GM12878 (cell line): ENCODE measurements around the gene OIT3. TPM values are rescaled to one million over a fixed set of nuclear protein-coding genes. Genes with fewer than 3 reads are reported as not detected.
"Not testable (repeated sequence)": the region's sequence is repeated elsewhere in the genome, so short reads cannot be mapped to it uniquely, and the experiment has no call there.

ENCODE experiments used
- ATAC-seq: fragments of 200-7000 bp; cut with Tn5 transposase; 3 replicates; pipeline ENCODE4 v1.9.1; 2020; ENCODE audit warnings: mild to moderate bottlenecking, moderate library complexity
- BruUV-seq: library from RNA; stranded (reverse); fragments of 400-500 nt; replicated peaks from 2 replicates; lab custom pipeline; 2021; lab: Mats Ljungman, UMichigan
- CTCF ChIA-PET: fragments of 300-600 bp; sonication (Branson Sonifier 250); formaldehyde crosslinking; extraction: SDS; loops from one replicate; lab custom pipeline; 2021; ENCODE audit warnings: inconsistent platforms; lab: Yijun Ruan, JAX
- POLR2A ChIA-PET: fragments of 350-600 bp; formaldehyde crosslinking; extraction: SDS; loops from one replicate; lab custom pipeline; 2021; ENCODE audit warnings: inconsistent platforms; lab: Charles Lee
- RAD21 ChIA-PET: fragments of 300-600 bp; sonication (Branson Sonifier 250); formaldehyde crosslinking; loops from one replicate; lab custom pipeline; 2023; ENCODE audit warnings: antibody characterized with exemption; ENCODE audit not compliant: unreplicated experiment; lab: Charles Lee
- SMC1A ChIA-PET: fragments of 300-600 bp; sonication (Branson Sonifier 250); formaldehyde crosslinking; loops from one replicate; lab custom pipeline; 2023; ENCODE audit not compliant: unreplicated experiment, uncharacterized antibody; lab: Charles Lee
- DNase-seq: peaks from one replicate; pipeline ENCODE4 v3.0.0-alpha.2; 2011; ENCODE audit warnings: low read depth, low spot score
- FAIRE-seq: peaks from 3 replicates; lab custom pipeline; 2011; peaks lifted over from hg19 to GRCh38; lab: Jason Lieb, UNC
- H2AFZ ChIP-seq: 2 replicates; pipeline ENCODE4 v1.6.0; 2011; ENCODE audit warnings: low read depth, low read length, control low read depth; ENCODE audit not compliant: control insufficient read depth
- H3K27ac ChIP-seq: 2 replicates; pipeline ENCODE4 v1.5.1; 2011; ENCODE audit warnings: control low read depth; ENCODE audit not compliant: control insufficient read depth, insufficient read depth
- H3K27me3 ChIP-seq, 2 experiments: replicated peaks in 1 of 2; 2 replicates each; pipeline versions ENCODE4 v1.6.0 to v1.6.1; 2011; ENCODE audit warnings: low read length in 1 of 2; ENCODE audit not compliant: control insufficient read depth in 2 of 2, insufficient read depth in 2 of 2
- H3K36me3 ChIP-seq, 2 experiments: 2 replicates each; pipeline ENCODE4 v1.5.1; 2011; ENCODE audit warnings: low read length in 1 of 2; ENCODE audit not compliant: control insufficient read depth in 2 of 2, insufficient read depth in 2 of 2
- H3K4me1 ChIP-seq: 2 replicates; pipeline ENCODE4 v1.6.1; 2011; ENCODE audit warnings: mild to moderate bottlenecking, low read length, moderate library complexity, mixed read lengths; ENCODE audit not compliant: control insufficient read depth, insufficient read depth
- H3K4me2 ChIP-seq: 2 replicates; pipeline ENCODE4 v1.6.0; 2011; ENCODE audit warnings: control low read depth; ENCODE audit not compliant: control insufficient read depth, insufficient read depth
- H3K4me3 ChIP-seq: fragments of 200-600 bp; sonication (generic); 2 replicates; pipeline ENCODE4 v1.5.1; 2016
- H3K79me2 ChIP-seq: 2 replicates; pipeline ENCODE4 v1.6.0; 2011; ENCODE audit warnings: low read length; ENCODE audit not compliant: control insufficient read depth, insufficient read depth
- H3K9ac ChIP-seq: 2 replicates; pipeline ENCODE4 v1.8.0; 2011; ENCODE audit warnings: low read length, control low read depth, mixed read lengths; ENCODE audit not compliant: control insufficient read depth, insufficient read depth
- H3K9me3 ChIP-seq: replicated peaks from 3 replicates; pipeline ENCODE4 v1.5.1; 2011; ENCODE audit warnings: mild to moderate bottlenecking, low read length; ENCODE audit not compliant: control insufficient read depth, insufficient read depth
- H4K20me1 ChIP-seq: 2 replicates; pipeline ENCODE4 v1.6.0; 2011; ENCODE audit not compliant: control insufficient read depth, insufficient read depth
- CHD4 ChIP-seq: fragments of 200-600 bp; sonication (generic); IDR thresholded peaks from 2 replicates; pipeline ENCODE4 v1.6.1; 2016; ENCODE audit warnings: mild to moderate bottlenecking
- IRF4 ChIP-seq: IDR thresholded peaks from 2 replicates; pipeline ENCODE4 v1.6.1; 2011; ENCODE audit warnings: low read depth, low read length
- MEF2B ChIP-seq: fragments of 450-650 bp; IDR thresholded peaks from 2 replicates; pipeline ENCODE4 v1.6.1; 2018; ENCODE audit warnings: mild to moderate bottlenecking, moderate library complexity; ENCODE audit not compliant: partially characterized antibody, poor library complexity, severe bottlenecking
- SPI1 ChIP-seq: IDR thresholded peaks from 2 replicates; pipeline ENCODE4 v1.6.1; 2011; ENCODE audit warnings: low read depth, mild to moderate bottlenecking, low read length, moderate library complexity, borderline replicate concordance; ENCODE audit not compliant: insufficient read depth
- STAT1 ChIP-seq: fragments of 450-650 bp; conservative IDR thresholded peaks from 2 replicates; pipeline ENCODE4 v1.6.1; 2014; ENCODE audit warnings: antibody characterized with exemption, mild to moderate bottlenecking
- SUPT20H ChIP-seq: IDR thresholded peaks from 2 replicates; pipeline ENCODE4 v1.6.1; 2011; ENCODE audit warnings: low read depth, mild to moderate bottlenecking, low read length, moderate library complexity, borderline replicate concordance; ENCODE audit not compliant: control insufficient read depth
- TCF7 ChIP-seq: IDR thresholded peaks from 2 replicates; pipeline ENCODE4 v1.6.1; 2014; ENCODE audit warnings: antibody characterized with exemption, borderline replicate concordance
- ZZZ3 ChIP-seq: IDR thresholded peaks from 2 replicates; pipeline ENCODE4 v1.6.1; 2011; ENCODE audit warnings: low read depth; ENCODE audit not compliant: control insufficient read depth, insufficient read length
- whole genome bisulfite sequencing: methylation state at CpG from one replicate; pipeline ENCODE4 v1.1.6; 2016; ENCODE audit warnings: low lambda C conversion rate; ENCODE audit not compliant: insufficient replicate concordance, insufficient coverage; ENCODE audit errors: missing lambda C conversion rate; 5-methylcytosine and 5-hydroxymethylcytosine counted together
- in situ Hi-C: fragments of 300-500 bp; cut with MboI; formaldehyde crosslinking; loops from 9 replicates; pipeline ENCODE4 v1.14.3; 2018; ENCODE audit warnings: mixed read lengths
- intact Hi-C: fragments of 100-400 bp; cut with micrococcal nuclease; formaldehyde crosslinking; loops from one replicate; pipeline ENCODE4 v1.14.2; 2022; ENCODE audit not compliant: unreplicated experiment
- polyA plus RNA-seq, 11 experiments: library from polyadenylated mRNA; depleted of rRNA in 4 of 11; unstranded in 6 of 11; stranded (reverse) in 5 of 11; fragments of >200 nt; fragmentation: Nextera tagmentation in 4 of 11; fragmentation: Illumina TruSeq in 1 of 11; extraction: Ambion mirVana in 4 of 11; extraction: Trizol in 1 of 11; gene quantifications; 1 replicate in 1 of 11; 2 replicates in 10 of 11; pipeline versions ENCODE4 v1.2.1 to v1.2.3, GENCODE V29; 2011 to 2016; ENCODE audit warnings: inconsistent platforms in 2 of 11, missing spikeins in 2 of 11, low read depth in 1 of 11
- total RNA-seq, 4 experiments: library from RNA; depleted of rRNA in 3 of 4; stranded (reverse); fragments of >200 nt in 3 of 4; fragmentation: Illumina TruSeq in 1 of 4; extraction: Trizol in 1 of 4; gene quantifications; 2 replicates each; pipeline versions ENCODE4 v1.2.1 to v1.2.3, GENCODE V29; 2013 to 2021
- TF ChIP-seq, protein P1 (sequence below): fragments of 450-650 bp; IDR thresholded peaks from 2 replicates; pipeline ENCODE4 v1.6.1; 2017; ENCODE audit warnings: mild to moderate bottlenecking, low read depth, inconsistent platforms; ENCODE audit not compliant: poor library complexity, severe bottlenecking
- TF ChIP-seq, protein P2 (sequence below): fragments of 450-650 bp; IDR thresholded peaks from 2 replicates; pipeline ENCODE4 v1.6.1; 2017; ENCODE audit warnings: borderline replicate concordance
- TF ChIP-seq, protein P3 (sequence below): fragments of 450-650 bp; IDR thresholded peaks from 2 replicates; pipeline ENCODE4 v1.6.1; 2018; ENCODE audit warnings: borderline replicate concordance, mild to moderate bottlenecking; ENCODE audit not compliant: partially characterized antibody

The OIT3 gene
- total and polyA plus RNA-seq, 10 of the 15 experiments (the other 5 are each of a cell fraction or from before 2014, with no cell fraction given) = not detected

DNA sequence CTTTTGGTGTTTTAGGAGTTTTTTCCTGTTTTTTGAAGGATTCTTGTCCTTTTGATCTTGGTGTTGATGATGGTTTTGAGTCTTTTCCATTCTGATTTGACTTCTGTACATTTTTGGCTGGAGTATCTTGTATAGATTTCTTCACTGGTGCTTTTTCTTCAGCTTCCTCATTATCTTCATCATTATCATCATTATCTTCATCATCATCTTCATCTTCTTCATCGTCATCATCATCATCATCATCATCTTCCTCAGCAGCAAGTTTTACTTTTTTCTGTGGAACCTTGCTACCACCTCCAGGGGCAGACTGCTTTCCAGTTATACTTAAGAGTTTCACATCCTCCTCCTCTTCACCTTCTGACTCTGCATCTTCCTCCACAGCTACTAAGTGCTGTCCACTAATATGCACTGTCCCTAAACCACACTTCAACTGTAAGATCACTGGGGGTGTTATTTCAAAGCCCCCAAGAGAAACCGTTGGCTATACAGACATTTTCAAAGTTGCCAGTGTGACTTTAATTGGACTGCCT, 24.3 kb downstream of the OIT3 start:
- ATAC-seq, H3K27me3 ChIP-seq, intact Hi-C loops, H3K4me1 ChIP-seq, SMC1A ChIA-PET, RAD21 ChIA-PET, FAIRE-seq, H3K36me3 ChIP-seq, POLR2A ChIA-PET, DNase-seq, H3K9ac ChIP-seq, BruUV-seq, H3K4me2 ChIP-seq, in situ Hi-C loops, H3K4me3 ChIP-seq, CTCF ChIA-PET, H3K9me3 ChIP-seq, H3K27ac ChIP-seq, H4K20me1 ChIP-seq, H3K79me2 ChIP-seq, H2AFZ ChIP-seq: not testable (repeated sequence)
- 17% methylated on average over 2 of the region's 2 CpGs for WGBS
- TF ChIP-seq IRF4 (0 out of 2 replicates have a peak, but pooled peaks have one; percentile 28), SPI1 (peak; percentile 45; the same call in 1 of the 2 replicates)

DNA sequence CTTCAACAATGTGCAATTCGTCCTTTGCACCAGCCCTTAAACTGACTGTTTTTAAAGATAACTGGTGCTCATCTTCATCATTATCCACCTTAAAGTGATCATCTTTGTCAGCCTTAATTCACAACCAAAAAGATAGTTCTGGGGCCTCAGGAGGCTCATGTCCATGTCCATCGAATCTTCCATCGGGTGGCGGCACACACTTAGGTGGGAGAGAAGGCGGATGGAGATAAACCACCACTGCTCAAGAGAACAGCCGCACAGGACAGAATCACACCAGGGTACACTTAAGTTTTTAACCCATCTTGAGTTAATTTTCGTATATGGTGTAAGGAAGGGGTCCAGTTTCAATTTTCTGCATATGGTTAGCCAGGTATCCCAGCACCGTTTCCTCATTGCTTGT, 24.8 kb downstream of the OIT3 start:
- H3K36me3 ChIP-seq = no peaks in the 10 kb centered on the region
- CTCF ChIA-PET = no interaction called here
- intact Hi-C loops = no loop called here
- no peaks in the 10 kb centered on the region for H3K4me1 ChIP-seq
- no TSS peak for BruUV-seq
- no peaks in the 10 kb centered on the region for H3K27me3 ChIP-seq
- no peak for ATAC-seq
- no peaks in the 10 kb centered on the region for H3K79me2 ChIP-seq
- RAD21 ChIA-PET = no interaction called here
- no peak for FAIRE-seq
- no peaks in the 10 kb centered on the region for H3K9me3 ChIP-seq
- H3K9ac ChIP-seq = no peak overlapping the region
- no peak overlapping the region for H3K4me3 ChIP-seq
- H3K27ac ChIP-seq = no peak overlapping the region
- SMC1A ChIA-PET = no interaction called here
- in situ Hi-C loops = no loop called here
- POLR2A ChIA-PET = no interaction called here
- no peak overlapping the region for H3K4me2 ChIP-seq
- H4K20me1 ChIP-seq = no peaks in the 10 kb centered on the region
- DNase-seq = no peak
- TF ChIP-seq, protein P1, sequence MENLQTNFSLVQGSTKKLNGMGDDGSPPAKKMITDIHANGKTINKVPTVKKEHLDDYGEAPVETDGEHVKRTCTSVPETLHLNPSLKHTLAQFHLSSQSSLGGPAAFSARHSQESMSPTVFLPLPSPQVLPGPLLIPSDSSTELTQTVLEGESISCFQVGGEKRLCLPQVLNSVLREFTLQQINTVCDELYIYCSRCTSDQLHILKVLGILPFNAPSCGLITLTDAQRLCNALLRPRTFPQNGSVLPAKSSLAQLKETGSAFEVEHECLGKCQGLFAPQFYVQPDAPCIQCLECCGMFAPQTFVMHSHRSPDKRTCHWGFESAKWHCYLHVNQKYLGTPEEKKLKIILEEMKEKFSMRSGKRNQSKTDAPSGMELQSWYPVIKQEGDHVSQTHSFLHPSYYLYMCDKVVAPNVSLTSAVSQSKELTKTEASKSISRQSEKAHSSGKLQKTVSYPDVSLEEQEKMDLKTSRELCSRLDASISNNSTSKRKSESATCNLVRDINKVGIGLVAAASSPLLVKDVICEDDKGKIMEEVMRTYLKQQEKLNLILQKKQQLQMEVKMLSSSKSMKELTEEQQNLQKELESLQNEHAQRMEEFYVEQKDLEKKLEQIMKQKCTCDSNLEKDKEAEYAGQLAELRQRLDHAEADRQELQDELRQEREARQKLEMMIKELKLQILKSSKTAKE = no peak
- TF ChIP-seq ZZZ3 (no peak), TCF7 (no peak), STAT1 (no peak), SUPT20H (no peak), MEF2B (no peak), CHD4 (no peak)
- TF ChIP-seq, protein P2, sequence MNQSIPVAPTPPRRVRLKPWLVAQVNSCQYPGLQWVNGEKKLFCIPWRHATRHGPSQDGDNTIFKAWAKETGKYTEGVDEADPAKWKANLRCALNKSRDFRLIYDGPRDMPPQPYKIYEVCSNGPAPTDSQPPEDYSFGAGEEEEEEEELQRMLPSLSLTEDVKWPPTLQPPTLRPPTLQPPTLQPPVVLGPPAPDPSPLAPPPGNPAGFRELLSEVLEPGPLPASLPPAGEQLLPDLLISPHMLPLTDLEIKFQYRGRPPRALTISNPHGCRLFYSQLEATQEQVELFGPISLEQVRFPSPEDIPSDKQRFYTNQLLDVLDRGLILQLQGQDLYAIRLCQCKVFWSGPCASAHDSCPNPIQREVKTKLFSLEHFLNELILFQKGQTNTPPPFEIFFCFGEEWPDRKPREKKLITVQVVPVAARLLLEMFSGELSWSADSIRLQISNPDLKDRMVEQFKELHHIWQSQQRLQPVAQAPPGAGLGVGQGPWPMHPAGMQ = no peak
- TF ChIP-seq, protein P3, sequence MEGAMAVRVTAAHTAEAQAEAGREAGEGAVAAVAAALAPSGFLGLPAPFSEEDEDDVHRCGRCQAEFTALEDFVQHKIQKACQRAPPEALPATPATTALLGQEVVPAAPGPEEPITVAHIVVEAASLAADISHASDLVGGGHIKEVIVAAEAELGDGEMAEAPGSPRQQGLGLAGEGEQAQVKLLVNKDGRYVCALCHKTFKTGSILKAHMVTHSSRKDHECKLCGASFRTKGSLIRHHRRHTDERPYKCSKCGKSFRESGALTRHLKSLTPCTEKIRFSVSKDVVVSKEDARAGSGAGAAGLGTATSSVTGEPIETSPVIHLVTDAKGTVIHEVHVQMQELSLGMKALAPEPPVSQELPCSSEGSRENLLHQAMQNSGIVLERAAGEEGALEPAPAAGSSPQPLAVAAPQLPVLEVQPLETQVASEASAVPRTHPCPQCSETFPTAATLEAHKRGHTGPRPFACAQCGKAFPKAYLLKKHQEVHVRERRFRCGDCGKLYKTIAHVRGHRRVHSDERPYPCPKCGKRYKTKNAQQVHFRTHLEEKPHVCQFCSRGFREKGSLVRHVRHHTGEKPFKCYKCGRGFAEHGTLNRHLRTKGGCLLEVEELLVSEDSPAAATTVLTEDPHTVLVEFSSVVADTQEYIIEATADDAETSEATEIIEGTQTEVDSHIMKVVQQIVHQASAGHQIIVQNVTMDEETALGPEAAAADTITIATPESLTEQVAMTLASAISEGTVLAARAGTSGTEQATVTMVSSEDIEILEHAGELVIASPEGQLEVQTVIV = no peak
- WGBS = 61% methylated on average over 8 of the region's 8 CpGs
- H2AFZ ChIP-seq = no peak overlapping the region
